GM23338 (cell line): ENCODE results near the gene DESI1. TPM values are rescaled to one million over a fixed set of nuclear protein-coding genes. Genes with fewer than 3 reads are reported as not detected.

Experiments used
- ATAC-seq: fragments of 200-7000 bp; cut with Tn5 transposase; 3 replicates; pipeline ENCODE4 v1.9.1; 2020
- DNase-seq: peaks from one replicate; pipeline ENCODE4 v3.0.0-alpha.2; 2015; ENCODE audit warnings: low spot score
- H2AFZ ChIP-seq: fragments of 200-600 bp; sonication (generic); 2 replicates; pipeline ENCODE4 v1.8.0; 2016; ENCODE audit warnings: antibody characterized with exemption, mild to moderate bottlenecking, moderate library complexity
- H3F3A ChIP-seq: fragments of 200-600 bp; sonication (generic); replicated peaks from 2 replicates; pipeline ENCODE4 v1.8.0; 2017; ENCODE audit warnings: antibody characterized with exemption, mixed run types, low read depth
- H3K27ac ChIP-seq: fragments of 200-600 bp; sonication (generic); 2 replicates; pipeline ENCODE4 v1.6.1; 2016; ENCODE audit warnings: low read depth
- H3K27me3 ChIP-seq: fragments of 200-600 bp; sonication (generic); 2 replicates; pipeline ENCODE4 v1.8.0; 2016; ENCODE audit warnings: mild to moderate bottlenecking, mixed run types, moderate library complexity; ENCODE audit not compliant: insufficient read depth
- H3K36me3 ChIP-seq: fragments of 200-600 bp; sonication (generic); 2 replicates; pipeline ENCODE4 v1.8.0; 2016; ENCODE audit warnings: mild to moderate bottlenecking; ENCODE audit not compliant: insufficient read depth
- H3K4me1 ChIP-seq: fragments of 200-600 bp; sonication (generic); 2 replicates; pipeline ENCODE4 v1.8.0; 2016; ENCODE audit warnings: mild to moderate bottlenecking, moderate library complexity; ENCODE audit not compliant: insufficient read depth
- H3K4me2 ChIP-seq: fragments of 200-600 bp; sonication (generic); 2 replicates; pipeline ENCODE4 v1.7.1; 2017; ENCODE audit warnings: mixed run types
- H3K4me3 ChIP-seq: fragments of 200-600 bp; sonication (generic); 2 replicates; pipeline ENCODE4 v1.6.1; 2016; ENCODE audit warnings: mixed run types
- H3K79me2 ChIP-seq: fragments of 200-600 bp; sonication (generic); replicated peaks from 2 replicates; pipeline ENCODE4 v1.8.0; 2017; ENCODE audit warnings: mild to moderate bottlenecking; ENCODE audit not compliant: insufficient read depth
- H3K9me2 ChIP-seq: fragments of 200-600 bp; sonication (generic); 2 replicates; pipeline ENCODE4 v1.8.0; 2017; ENCODE audit not compliant: insufficient read depth
- H4K20me1 ChIP-seq: fragments of 200-600 bp; sonication (generic); replicated peaks from 2 replicates; pipeline ENCODE4 v1.8.0; 2017; ENCODE audit warnings: mild to moderate bottlenecking; ENCODE audit not compliant: insufficient read depth
- H3K27ac Mint-ChIP-seq: 2 replicates; pipeline ENCODE4 v1.8.0; 2020; ENCODE audit warnings: inconsistent platforms, mild to moderate bottlenecking, moderate library complexity, mixed read lengths
- H3K27me3 Mint-ChIP-seq: 3 replicates; pipeline ENCODE4 v1.8.0; 2022; ENCODE audit warnings: low read depth, mild to moderate bottlenecking, moderate library complexity, mixed read lengths, inconsistent platforms; ENCODE audit not compliant: insufficient read depth, poor library complexity
- H3K36me3 Mint-ChIP-seq: 3 replicates; pipeline ENCODE4 v1.8.0; 2021; ENCODE audit warnings: low read depth, mild to moderate bottlenecking, inconsistent platforms, moderate library complexity, mixed read lengths
- H3K4me1 Mint-ChIP-seq: 3 replicates; pipeline ENCODE4 v1.8.0; 2020; ENCODE audit warnings: mild to moderate bottlenecking, inconsistent platforms, mixed read lengths
- H3K4me3 Mint-ChIP-seq: 3 replicates; pipeline ENCODE4 v1.8.0; 2021; ENCODE audit warnings: moderate library complexity, mild to moderate bottlenecking, inconsistent platforms, mixed read lengths
- H3K9me3 Mint-ChIP-seq: 3 replicates; pipeline ENCODE4 v1.8.0; 2020; ENCODE audit warnings: moderate library complexity, mild to moderate bottlenecking, inconsistent platforms, mixed read lengths
- ETS1 ChIP-seq: IDR thresholded peaks from 2 replicates; pipeline ENCODE4 v1.6.1; 2016; ENCODE audit warnings: antibody characterized with exemption
- EZH2 ChIP-seq: fragments of 200-600 bp; sonication (generic); IDR thresholded peaks from one replicate; pipeline ENCODE4 v1.8.0; 2017; ENCODE audit warnings: antibody characterized with exemption, mild to moderate bottlenecking, low read depth; ENCODE audit not compliant: unreplicated experiment
- EZH2phosphoT487 ChIP-seq: fragments of 200-600 bp; sonication (generic); IDR thresholded peaks from one replicate; pipeline ENCODE4 v1.8.1; 2018; ENCODE audit warnings: antibody characterized with exemption; ENCODE audit not compliant: unreplicated experiment
- NANOG ChIP-seq: IDR thresholded peaks from 2 replicates; pipeline ENCODE4 v1.6.1; 2016; ENCODE audit warnings: antibody characterized with exemption, borderline replicate concordance
- POLR2AphosphoS5 ChIP-seq: IDR thresholded peaks from 2 replicates; pipeline ENCODE4 v1.6.1; 2016; ENCODE audit warnings: antibody characterized with exemption, low read depth
- REST ChIP-seq: IDR thresholded peaks from one replicate; pipeline ENCODE4 v1.6.1; 2018; ENCODE audit warnings: antibody characterized with exemption; ENCODE audit not compliant: unreplicated experiment
- STAT1 ChIP-seq: IDR thresholded peaks from one replicate; pipeline ENCODE4 v1.6.1; 2016; ENCODE audit warnings: antibody characterized with exemption; ENCODE audit not compliant: unreplicated experiment
- ZNF114 ChIP-seq: fragments of 250-450 bp; sonication (Bioruptor Pico); IDR thresholded peaks from 2 replicates; pipeline ENCODE4 v1.5.0; 2020; ENCODE audit warnings: mild to moderate bottlenecking, moderate library complexity
- ZNF331 ChIP-seq: fragments of 250-450 bp; sonication (Bioruptor Pico); IDR thresholded peaks from 2 replicates; pipeline ENCODE4 v1.5.0; 2020; ENCODE audit warnings: low read depth, mild to moderate bottlenecking, moderate library complexity
- ZNF462 ChIP-seq: fragments of 250-450 bp; sonication (Bioruptor Pico); IDR thresholded peaks from 2 replicates; pipeline ENCODE4 v1.5.0; 2020; ENCODE audit warnings: mild to moderate bottlenecking, moderate library complexity
- polyA plus RNA-seq: library from polyadenylated mRNA; unstranded; fragments of >200 nt; fragmentation: Nextera tagmentation; extraction: Ambion mirVana; gene quantifications from 2 replicates; pipeline ENCODE4 v1.2.1, GENCODE V29; 2016
- total RNA-seq: library from RNA; depleted of rRNA; stranded (reverse); fragments of >200 nt; shearing (Covaris generic); gene quantifications from 2 replicates; pipeline ENCODE4 v1.2.3, GENCODE V29; 2014

Gene DESI1
- total and polyA plus RNA-seq, 2 experiments from 2014 or later, result 33.7 to 53.8 TPM

- TF ChIP-seq ZNF462 (CRISPR knock-in tag) (no peak), STAT1 (no peak), ZNF331 (CRISPR knock-in tag) (no peak), EZH2 (no peak), ZNF114 (CRISPR knock-in tag) (no peak)
Measured at GRCh38 chr22:41556561-41556960, 64.3 kb downstream of the DESI1 start (continued).

- Histone ChIP-seq H3K4me1 (no peaks in the 10 kb centered on the region; the same call in 1 of the 2 replicates), H3K9me2 (no peaks in the 10 kb centered on the region), H3F3A (0 out of 2 replicates have a peak, but pooled peaks cover 4% of the 10 kb centered on the region), H3K27me3 (no peaks in the 10 kb centered on the region), H3K79me2 (no peaks in the 10 kb centered on the region), H3K4me2 (no peak overlapping the region), H2AFZ (no peak overlapping the region), H3K4me3 (no peak overlapping the region), H3K27ac (no peak overlapping the region), H4K20me1 (no peaks in the 10 kb centered on the region), H3K36me3 (no peaks in the 10 kb centered on the region)
- peaks cover 12% of the 10 kb centered on the region for H3K27me3 Mint-ChIP-seq
- H3K36me3 Mint-ChIP-seq, result no peaks in the 10 kb centered on the region
- H3K4me1 Mint-ChIP-seq, result peaks cover 24% of the 10 kb centered on the region
- no peak for DNase-seq
- no peak overlapping the region for H3K27ac Mint-ChIP-seq
- ATAC-seq, result no peak
- H3K4me3 Mint-ChIP-seq, result no peak overlapping the region; the same call in 2 of the 3 replicates
- H3K9me3 Mint-ChIP-seq, result no peaks in the 10 kb centered on the region
- TF ChIP-seq EZH2phosphoT487 (no peak), ETS1 (no peak), NANOG (no peak), ZNF114 (CRISPR knock-in tag) (no peak), POLR2AphosphoS5 (no peak), ZNF331 (CRISPR knock-in tag) (no peak), REST (no peak)
Measured at GRCh38 chr22:41555325-41555982, 65.4 kb downstream of the DESI1 start.
